ENCODE results near the gene GCDH. TPM values are rescaled to one million over a fixed set of nuclear protein-coding genes. Genes with fewer than 3 reads are reported as not detected.
A peak's percentile ranks its signal among the peaks of the same experiment; 100 is the strongest.

The GCDH gene
- total and polyA plus RNA-seq, 2 of the 8 experiments (the other 6 are each of a cell fraction or from before 2014, with no cell fraction given) = 67.3 to 89.4 TPM

- TF ChIP-seq KDM4A (IDR thresholded peaks at IDR 0.05; ENCODE audit: low read depth, low read length, severe bottlenecking) (peak; percentile 54), CREB1 (IDR thresholded peaks at IDR 0.05) (peak; percentile 96), EGR1 (IDR thresholded peaks at IDR 0.05; ENCODE audit: borderline replicate concordance, low read depth, low read length) (0 out of 2 replicates have a peak, but pooled peaks have one; percentile 31), SUZ12 (IDR thresholded peaks at IDR 0.05; ENCODE audit: low read length) (no peak), KDM5A (IDR thresholded peaks at IDR 0.05; ENCODE audit: low read length) (peak; percentile 91), EP300 (IDR thresholded peaks at IDR 0.05; ENCODE audit: borderline replicate concordance in 1 of 2, low read depth in 2 of 2, low read length in 2 of 2) (no peak), TAF7 (optimal IDR thresholded peaks at IDR 0.05; ENCODE audit: borderline replicate concordance, low read depth, low read length) (peak; percentile 55), CHD2 (IDR thresholded peaks at IDR 0.05; ENCODE audit: low read length) (peak; percentile 27; the same call in 1 of the 2 replicates), PHF8 (conservative IDR thresholded peaks at IDR 0.05; ENCODE audit: low read depth, low read length) (peak; percentile 79), SAP30 (IDR thresholded peaks at IDR 0.05; ENCODE audit: insufficient read depth, insufficient replicate concordance, low read length) (peak; percentile 88)
Measured at GRCh38 chr19:12890787-12891552, at the start of gene GCDH (continued).
